Measurements from ENCODE around the gene SLAMF9. TPM values are rescaled to one million over a fixed set of nuclear protein-coding genes. Genes with fewer than 3 reads are reported as not detected.

SLAMF9 gene
- total and polyA plus RNA-seq, 2 of the 8 experiments (the other 6 are each of a cell fraction or from before 2014, with no cell fraction given) = not detected

DNA sequence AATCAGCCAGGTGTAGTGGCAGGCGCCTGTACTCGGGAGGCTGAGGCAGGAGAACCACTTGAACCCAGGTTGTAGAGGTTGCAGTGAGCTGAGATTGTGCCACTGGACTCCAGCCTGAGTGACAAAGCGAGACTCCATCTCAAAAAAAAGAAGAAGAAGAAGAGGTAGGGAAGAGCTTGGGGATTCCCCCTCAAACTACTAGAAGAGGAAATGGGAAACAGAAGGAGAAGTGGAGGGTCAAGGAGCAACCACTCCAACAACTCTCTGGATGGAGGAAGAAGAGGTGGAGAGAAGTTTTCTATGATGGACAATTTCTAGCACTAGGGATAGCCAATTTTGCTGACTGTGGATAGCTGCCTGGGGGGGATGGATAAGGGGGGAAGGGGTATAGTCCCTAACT, 14.9 kb upstream of the SLAMF9 start (continued):
- TF ChIP-seq MAFK (IDR thresholded peaks at IDR 0.05; ENCODE audit: low read depth, low read length) = no peak

Data from H1 (cell line).